Measurements from ENCODE around the gene SOS1. TPM values are rescaled to one million over a fixed set of nuclear protein-coding genes. Genes with fewer than 3 reads are reported as not detected.

Gene SOS1
- total and polyA plus RNA-seq, 3 donors from 2014 or later, result 27.0 to 48.7 (median 40.6) TPM

DNA sequence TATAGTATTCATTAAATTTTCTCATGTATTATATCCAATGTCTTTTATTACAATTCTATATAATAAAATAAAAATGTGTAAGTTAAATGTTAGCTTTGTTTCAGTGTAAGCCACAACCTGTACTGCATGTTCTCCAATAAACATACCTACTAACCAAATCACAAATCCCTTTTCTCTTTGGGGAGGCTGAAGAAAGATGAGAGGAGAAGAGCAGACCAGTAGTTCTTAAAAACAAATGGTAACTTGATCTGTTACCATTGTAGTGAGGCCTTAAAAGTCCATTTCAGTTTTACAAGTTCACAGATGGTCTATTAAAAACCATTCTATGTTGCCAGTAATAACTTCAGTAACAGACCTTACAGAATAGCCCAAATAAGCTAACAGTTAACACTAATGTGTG is 100.5 kb downstream of the SOS1 start:
- Histone ChIP-seq H3K4me1 (peaks cover 3% of the 10 kb centered on the region), H3K27me3 (no peaks in the 10 kb centered on the region), H3K4me3 (no peak overlapping the region), H3K9me3 (no peaks in the 10 kb centered on the region), H3K36me3 (ENCODE audit: low read depth, missing control alignments) (no peaks in the 10 kb centered on the region), H3K27ac (peak overlapping the region in 1 of 2 donors; percentile 14)
- TF ChIP-seq POLR2A (IDR thresholded peaks at IDR 0.05), result no peak
- TF ChIP-seq, protein P1, sequence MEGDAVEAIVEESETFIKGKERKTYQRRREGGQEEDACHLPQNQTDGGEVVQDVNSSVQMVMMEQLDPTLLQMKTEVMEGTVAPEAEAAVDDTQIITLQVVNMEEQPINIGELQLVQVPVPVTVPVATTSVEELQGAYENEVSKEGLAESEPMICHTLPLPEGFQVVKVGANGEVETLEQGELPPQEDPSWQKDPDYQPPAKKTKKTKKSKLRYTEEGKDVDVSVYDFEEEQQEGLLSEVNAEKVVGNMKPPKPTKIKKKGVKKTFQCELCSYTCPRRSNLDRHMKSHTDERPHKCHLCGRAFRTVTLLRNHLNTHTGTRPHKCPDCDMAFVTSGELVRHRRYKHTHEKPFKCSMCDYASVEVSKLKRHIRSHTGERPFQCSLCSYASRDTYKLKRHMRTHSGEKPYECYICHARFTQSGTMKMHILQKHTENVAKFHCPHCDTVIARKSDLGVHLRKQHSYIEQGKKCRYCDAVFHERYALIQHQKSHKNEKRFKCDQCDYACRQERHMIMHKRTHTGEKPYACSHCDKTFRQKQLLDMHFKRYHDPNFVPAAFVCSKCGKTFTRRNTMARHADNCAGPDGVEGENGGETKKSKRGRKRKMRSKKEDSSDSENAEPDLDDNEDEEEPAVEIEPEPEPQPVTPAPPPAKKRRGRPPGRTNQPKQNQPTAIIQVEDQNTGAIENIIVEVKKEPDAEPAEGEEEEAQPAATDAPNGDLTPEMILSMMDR (IDR thresholded peaks at IDR 0.05), result no peak
- intact Hi-C loops (cut with DNase I; ENCODE audit: low total_unique reads), result no loop called here
- no peak for DNase-seq

DNA sequence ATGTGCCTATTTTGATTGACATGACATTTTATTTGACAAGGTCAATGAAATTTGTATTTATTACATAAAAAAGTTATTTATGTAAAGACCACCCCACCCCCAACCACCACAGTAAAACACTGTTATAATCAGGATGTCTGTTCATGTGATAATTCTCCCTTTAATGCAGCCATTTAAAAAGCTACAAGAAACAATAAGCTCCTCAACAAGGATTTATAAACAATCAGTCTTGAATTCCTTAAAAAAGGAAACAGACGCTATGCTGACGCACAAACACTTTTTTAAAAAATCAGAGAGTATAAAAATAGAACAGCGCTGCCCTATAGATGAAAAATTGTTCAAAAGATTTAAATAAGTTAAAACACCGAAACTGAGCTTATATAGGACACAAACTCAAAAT is 102.2 kb downstream of the SOS1 start:
- Histone ChIP-seq H3K4me3 (no peak overlapping the region), H3K9me3 (no peaks in the 10 kb centered on the region), H3K27ac (peak overlapping the region in 1 of 2 donors; percentile 26), H3K36me3 (ENCODE audit: low read depth, missing control alignments) (no peaks in the 10 kb centered on the region), H3K27me3 (no peaks in the 10 kb centered on the region), H3K4me1 (peaks cover 3% of the 10 kb centered on the region)
- 86 to 89% methylated on average over 4 of the region's 4 CpGs for WGBS, 2 donors
- DNase-seq, result no peak
- no peak for TF ChIP-seq POLR2A (IDR thresholded peaks at IDR 0.05)
- TF ChIP-seq, protein P1 (IDR thresholded peaks at IDR 0.05), result no peak
- intact Hi-C loops (cut with DNase I; ENCODE audit: low total_unique reads), result no loop called here

DNA sequence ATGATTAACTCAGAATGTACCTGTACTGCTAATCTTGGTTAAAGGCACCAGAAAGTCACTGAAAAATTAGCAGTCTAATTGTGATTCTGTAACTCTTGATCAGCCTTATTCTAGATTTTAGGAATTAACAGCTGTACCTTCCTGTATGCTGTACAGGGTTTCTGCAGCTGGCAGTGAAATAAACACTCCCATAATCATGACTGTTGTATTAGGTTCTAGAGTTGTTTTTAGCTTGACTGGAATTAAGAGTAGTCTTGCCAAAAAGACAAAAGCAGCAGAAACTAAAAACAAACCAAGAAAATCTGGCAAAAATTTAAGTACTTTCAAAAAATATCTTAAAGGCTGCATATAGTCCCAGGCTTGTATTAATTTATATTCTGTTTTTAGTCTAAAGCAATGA is 103.5 kb downstream of the SOS1 start:
- Histone ChIP-seq H3K27me3 (no peaks in the 10 kb centered on the region), H3K36me3 (ENCODE audit: low read depth, missing control alignments) (no peaks in the 10 kb centered on the region), H3K27ac (peak overlapping the region in 1 of 2 donors; percentile 61), H3K9me3 (no peaks in the 10 kb centered on the region), H3K4me3 (no peak overlapping the region), H3K4me1 (peaks cover 3% of the 10 kb centered on the region)
- DNase-seq, result no peak
- TF ChIP-seq, protein P1 (IDR thresholded peaks at IDR 0.05), result no peak
- TF ChIP-seq POLR2A (IDR thresholded peaks at IDR 0.05), result no peak
- intact Hi-C loops (cut with DNase I; ENCODE audit: low total_unique reads), result no loop called here

DNA sequence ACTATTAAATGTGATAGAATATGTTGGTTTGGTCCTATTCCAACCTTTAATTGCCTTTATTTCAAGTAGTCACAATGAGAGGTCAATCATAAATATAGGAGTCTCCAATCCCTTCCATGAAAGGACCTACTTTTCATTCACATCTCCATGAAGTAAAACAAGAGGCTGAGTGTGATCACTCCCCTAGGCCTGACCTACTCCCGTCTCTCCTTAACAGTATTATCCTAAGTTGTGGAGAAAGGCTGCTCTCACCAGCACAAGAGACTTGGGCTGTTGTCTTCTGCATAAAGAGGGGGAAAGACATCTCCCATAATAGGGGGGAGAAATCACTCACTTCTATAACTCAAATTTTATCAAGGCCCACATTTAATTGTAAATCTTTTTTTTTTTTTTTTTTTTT is 105.4 kb downstream of the SOS1 start:
- TF ChIP-seq, protein P1 (IDR thresholded peaks at IDR 0.05), result no peak
- TF ChIP-seq POLR2A (IDR thresholded peaks at IDR 0.05), result no peak
- WGBS, 2 donors, result 92 to 100% methylated on average over 1 of the region's 1 CpG
- Histone ChIP-seq H3K4me1 (peaks cover 3% of the 10 kb centered on the region), H3K4me3 (no peak overlapping the region), H3K27ac (no peak overlapping the region), H3K36me3 (ENCODE audit: low read depth, missing control alignments) (no peaks in the 10 kb centered on the region), H3K27me3 (no peaks in the 10 kb centered on the region), H3K9me3 (no peaks in the 10 kb centered on the region)
- intact Hi-C loops (cut with DNase I; ENCODE audit: low total_unique reads), result no loop called here
- no peak for DNase-seq

DNA sequence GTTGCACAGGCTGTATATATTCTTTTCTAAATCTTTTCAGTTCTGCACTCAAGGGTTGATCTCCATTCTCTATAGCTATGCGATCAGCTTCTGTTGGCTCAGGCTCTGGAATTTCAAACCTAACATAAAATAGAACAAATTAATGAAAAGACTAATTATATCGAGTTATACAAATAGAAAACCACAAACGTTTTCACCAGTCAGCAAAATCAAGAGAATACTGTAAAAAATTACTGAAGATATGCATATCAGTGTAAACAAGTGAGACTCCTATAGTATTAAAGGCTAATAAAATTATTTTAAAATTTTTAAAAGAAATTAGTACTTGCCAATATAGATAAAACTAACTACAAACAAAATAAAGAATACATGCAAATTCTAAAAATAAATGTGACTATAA is 107.0 kb downstream of the SOS1 start:
- H3K36me3 ChIP-seq (ENCODE audit: low read depth, missing control alignments), result no peaks in the 10 kb centered on the region
- H3K27me3 ChIP-seq, result no peaks in the 10 kb centered on the region
- peaks cover 3% of the 10 kb centered on the region for H3K4me1 ChIP-seq
- no peaks in the 10 kb centered on the region for H3K9me3 ChIP-seq
- intact Hi-C loops (cut with DNase I; ENCODE audit: low total_unique reads), result no loop called here
- H3K27ac ChIP-seq, result no peak overlapping the region
- no peak for DNase-seq
- H3K4me3 ChIP-seq, result no peak overlapping the region
- WGBS, 2 donors, result 90 to 91% methylated on average over 3 of the region's 3 CpGs
- TF ChIP-seq POLR2A (IDR thresholded peaks at IDR 0.05), result no peak
- TF ChIP-seq, protein P1 (IDR thresholded peaks at IDR 0.05), result no peak
